Measurements from ENCODE around the gene PGLYRP4. TPM values are rescaled to one million over a fixed set of nuclear protein-coding genes. Genes with fewer than 3 reads are reported as not detected.

PGLYRP4 gene
- total RNA-seq, 6 experiments from 2014 or later: not detected

DNA sequence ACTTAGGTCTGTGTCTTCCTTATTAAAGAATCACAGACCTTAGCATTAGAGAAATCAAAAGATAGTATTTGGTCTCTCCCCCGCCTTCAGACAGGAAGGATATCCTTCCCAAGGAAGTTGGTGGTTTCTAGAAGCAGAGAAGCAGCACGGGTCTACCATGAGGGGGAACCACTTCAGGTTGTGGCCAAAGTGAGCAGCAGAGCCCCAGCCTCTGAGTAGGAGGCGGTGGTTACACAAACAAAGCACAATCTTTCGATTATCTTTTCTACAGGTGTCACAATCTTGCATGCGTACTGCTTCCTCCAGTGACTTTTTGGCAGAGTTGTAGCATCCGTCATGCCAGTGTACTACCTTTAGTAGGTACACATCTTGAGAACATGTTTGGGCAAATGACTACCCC is 8.8 kb downstream of the PGLYRP4 start:
- H3K4me1 Mint-ChIP-seq (ENCODE audit: low read depth): no peaks in the 10 kb centered on the region
- no peak for DNase-seq
- H3K27ac Mint-ChIP-seq: no peak overlapping the region
- no peaks in the 10 kb centered on the region for H3K9me3 Mint-ChIP-seq
- TF ChIP-seq, protein P1, sequence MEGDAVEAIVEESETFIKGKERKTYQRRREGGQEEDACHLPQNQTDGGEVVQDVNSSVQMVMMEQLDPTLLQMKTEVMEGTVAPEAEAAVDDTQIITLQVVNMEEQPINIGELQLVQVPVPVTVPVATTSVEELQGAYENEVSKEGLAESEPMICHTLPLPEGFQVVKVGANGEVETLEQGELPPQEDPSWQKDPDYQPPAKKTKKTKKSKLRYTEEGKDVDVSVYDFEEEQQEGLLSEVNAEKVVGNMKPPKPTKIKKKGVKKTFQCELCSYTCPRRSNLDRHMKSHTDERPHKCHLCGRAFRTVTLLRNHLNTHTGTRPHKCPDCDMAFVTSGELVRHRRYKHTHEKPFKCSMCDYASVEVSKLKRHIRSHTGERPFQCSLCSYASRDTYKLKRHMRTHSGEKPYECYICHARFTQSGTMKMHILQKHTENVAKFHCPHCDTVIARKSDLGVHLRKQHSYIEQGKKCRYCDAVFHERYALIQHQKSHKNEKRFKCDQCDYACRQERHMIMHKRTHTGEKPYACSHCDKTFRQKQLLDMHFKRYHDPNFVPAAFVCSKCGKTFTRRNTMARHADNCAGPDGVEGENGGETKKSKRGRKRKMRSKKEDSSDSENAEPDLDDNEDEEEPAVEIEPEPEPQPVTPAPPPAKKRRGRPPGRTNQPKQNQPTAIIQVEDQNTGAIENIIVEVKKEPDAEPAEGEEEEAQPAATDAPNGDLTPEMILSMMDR (IDR thresholded peaks at IDR 0.05): no peak
- no peaks in the 10 kb centered on the region for H3K36me3 Mint-ChIP-seq (ENCODE audit: low read depth)
- H3K4me3 Mint-ChIP-seq: no peak overlapping the region
- peaks cover 11% of the 10 kb centered on the region for H3K27me3 Mint-ChIP-seq (ENCODE audit: insufficient read depth)

DNA sequence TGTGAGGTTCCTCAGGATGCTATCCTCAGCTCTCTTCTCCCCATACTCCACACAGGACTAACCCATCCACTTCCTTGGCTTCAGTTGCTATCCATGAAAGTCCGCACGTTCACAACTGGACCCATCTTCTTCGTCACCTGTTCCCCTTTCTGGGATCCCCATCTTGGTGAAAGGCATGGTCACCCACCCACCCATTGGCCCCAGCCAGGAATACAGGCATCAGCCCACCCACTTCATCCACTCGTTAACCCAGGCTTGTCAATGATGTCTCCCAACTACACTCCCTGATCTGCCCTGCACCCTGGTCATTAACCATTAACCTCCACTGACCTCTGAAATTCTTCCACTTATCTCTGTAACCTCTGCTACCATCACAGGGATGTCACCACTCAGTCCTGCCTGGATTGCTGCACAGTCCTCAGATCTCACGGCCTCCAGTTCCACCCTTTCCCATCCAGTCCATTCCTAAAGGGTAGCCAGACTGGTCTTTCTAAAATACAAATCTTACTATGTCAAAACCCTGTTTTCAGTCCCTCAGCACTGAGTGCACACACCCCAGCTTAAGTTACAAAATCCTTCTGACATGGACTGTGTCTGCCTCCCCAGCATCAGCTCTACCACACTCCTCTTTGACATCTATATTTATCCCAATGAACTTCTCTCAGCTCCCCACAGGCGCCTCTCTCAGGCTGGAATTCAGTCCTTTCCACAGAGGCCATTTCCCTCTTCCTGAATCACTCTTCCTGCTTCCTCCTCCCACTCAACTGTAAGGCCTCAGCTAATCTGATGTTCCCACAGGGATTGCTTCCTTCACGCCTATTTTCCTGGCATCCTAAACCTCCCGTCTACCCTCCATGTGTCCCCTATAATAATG is 10.4 kb downstream of the PGLYRP4 start:
- H3K4me1 Mint-ChIP-seq (ENCODE audit: low read depth): no peaks in the 10 kb centered on the region
- H3K27ac Mint-ChIP-seq: no peak overlapping the region

DNA sequence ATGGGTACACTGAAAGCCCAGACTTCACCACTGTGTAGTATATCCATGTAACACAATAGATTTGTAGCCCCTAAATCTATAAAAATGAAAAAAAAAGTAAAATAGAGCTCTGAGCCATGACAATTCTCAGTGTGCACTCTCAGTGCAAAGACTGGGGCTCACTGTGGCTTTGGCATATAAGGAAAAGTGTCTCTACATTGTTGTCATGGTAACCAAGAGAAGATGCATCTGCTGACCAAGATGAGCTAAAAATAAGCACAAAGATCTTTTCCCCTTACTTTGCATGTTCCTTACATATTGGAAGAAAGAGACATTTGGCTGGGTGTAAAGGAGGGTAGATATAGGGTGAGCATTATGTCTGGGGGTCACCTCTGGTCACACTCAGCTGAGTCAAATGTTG is 12.0 kb downstream of the PGLYRP4 start:
- Mint-ChIP-seq H3K9me3 (no peaks in the 10 kb centered on the region), H3K36me3 (ENCODE audit: low read depth) (no peaks in the 10 kb centered on the region), H3K4me3 (no peak overlapping the region), H3K27ac (no peak overlapping the region), H3K27me3 (ENCODE audit: insufficient read depth) (peaks cover 7% of the 10 kb centered on the region), H3K4me1 (ENCODE audit: low read depth) (no peaks in the 10 kb centered on the region)
- TF ChIP-seq, protein P1 (IDR thresholded peaks at IDR 0.05): no peak
- DNase-seq: no peak

More for the DNA sequence above, 10.4 kb downstream of the PGLYRP4 start:
- H3K4me3 Mint-ChIP-seq: no peak overlapping the region
- TF ChIP-seq, protein P1 (IDR thresholded peaks at IDR 0.05): no peak
- no peaks in the 10 kb centered on the region for H3K9me3 Mint-ChIP-seq
- peaks cover 7% of the 10 kb centered on the region for H3K27me3 Mint-ChIP-seq (ENCODE audit: insufficient read depth)
- no peak for DNase-seq
- no peaks in the 10 kb centered on the region for H3K36me3 Mint-ChIP-seq (ENCODE audit: low read depth)

DNA sequence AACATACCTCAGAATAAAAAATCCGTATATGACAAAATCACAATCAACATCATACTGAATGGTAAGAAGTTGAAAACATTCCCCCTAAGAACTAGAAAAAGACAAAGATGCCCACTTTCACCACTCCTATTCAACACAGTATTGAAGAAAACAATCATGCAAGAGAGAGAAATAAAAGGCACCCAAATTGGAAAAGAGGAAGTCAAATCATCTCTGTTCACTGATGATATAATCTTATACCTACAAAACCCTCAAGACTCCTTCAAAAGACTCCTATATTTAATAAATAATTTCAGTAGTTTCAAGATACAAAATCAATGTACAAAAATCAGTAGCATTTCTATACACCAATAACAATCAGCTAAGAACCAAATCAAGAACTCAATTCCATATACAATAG is 14.7 kb downstream of the PGLYRP4 start:
- Mint-ChIP-seq H3K27me3 (ENCODE audit: insufficient read depth) (peaks cover 7% of the 10 kb centered on the region), H3K9me3 (no peaks in the 10 kb centered on the region), H3K4me1 (ENCODE audit: low read depth) (no peaks in the 10 kb centered on the region), H3K4me3 (no peak overlapping the region), H3K27ac (no peak overlapping the region), H3K36me3 (ENCODE audit: low read depth) (no peaks in the 10 kb centered on the region)
- no peak for DNase-seq
- TF ChIP-seq, protein P1 (IDR thresholded peaks at IDR 0.05): no peak

DNA sequence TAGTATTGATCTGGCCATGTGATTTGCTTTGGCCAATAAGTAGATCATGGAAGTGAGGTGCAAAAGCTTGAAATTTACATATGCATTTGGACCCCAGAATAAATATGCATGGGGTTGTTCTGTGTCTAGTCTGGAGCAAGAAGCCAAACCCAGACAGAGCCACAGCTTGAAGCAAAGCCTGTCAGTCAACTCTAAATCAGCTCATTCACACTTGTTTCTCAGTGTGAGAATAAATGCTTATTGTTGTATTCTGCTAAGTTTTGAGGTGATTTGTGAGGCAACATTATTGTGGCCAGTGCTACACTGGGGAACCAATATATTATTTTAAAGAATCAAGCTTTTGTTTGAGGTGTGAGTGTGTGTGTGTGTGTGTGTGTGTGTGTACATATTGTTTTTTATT is 23.7 kb downstream of the PGLYRP4 start:
- TF ChIP-seq, protein P1 (IDR thresholded peaks at IDR 0.05): no peak
- H3K4me3 Mint-ChIP-seq: no peak overlapping the region
- H3K4me1 Mint-ChIP-seq (ENCODE audit: low read depth): no peaks in the 10 kb centered on the region
- no peak for DNase-seq
- no peaks in the 10 kb centered on the region; the same call in 1 of the 2 replicates for H3K27me3 Mint-ChIP-seq (ENCODE audit: insufficient read depth)
- no peak overlapping the region for H3K27ac Mint-ChIP-seq
- H3K36me3 Mint-ChIP-seq (ENCODE audit: low read depth): no peaks in the 10 kb centered on the region
- H3K9me3 Mint-ChIP-seq: 0 out of 2 replicates have a peak, but pooled peaks cover 9% of the 10 kb centered on the region

Measured in HFFc6 (cell line).